H9 (cell line): ENCODE results near the gene THSD4. TPM values are rescaled to one million over a fixed set of nuclear protein-coding genes. Genes with fewer than 3 reads are reported as not detected.

ENCODE experiments used
- DNase-seq: peaks from one replicate; pipeline ENCODE4 v3.0.0-alpha.2; 2017
- H2AFZ ChIP-seq: one replicate; pipeline ENCODE4 v1.6.1; 2013; ENCODE audit warnings: mild to moderate bottlenecking, low read length, control low read depth, moderate library complexity
- H2AK5ac ChIP-seq: 2 replicates; pipeline ENCODE4 v1.6.1; 2013; ENCODE audit warnings: low read length, control low read depth, mixed read lengths; ENCODE audit not compliant: insufficient read length
- H2BK120ac ChIP-seq: one replicate; pipeline ENCODE4 v1.6.1; 2013; ENCODE audit warnings: low read depth, mild to moderate bottlenecking, low read length, control low read depth, inconsistent platforms; ENCODE audit not compliant: poor library complexity, severe bottlenecking
- H2BK12ac ChIP-seq: 2 replicates; pipeline ENCODE4 v1.6.1; 2013; ENCODE audit warnings: low read length, control low read depth, mixed read lengths, low read depth; ENCODE audit not compliant: insufficient read length
- H2BK15ac ChIP-seq: 2 replicates; pipeline ENCODE4 v1.6.1; 2013; ENCODE audit warnings: low read depth, low read length, control low read depth
- H2BK20ac ChIP-seq: one replicate; pipeline ENCODE4 v1.6.1; 2013; ENCODE audit warnings: low read depth, mild to moderate bottlenecking, low read length, control low read depth, inconsistent platforms; ENCODE audit not compliant: poor library complexity, severe bottlenecking
- H2BK5ac ChIP-seq: 2 replicates; pipeline ENCODE4 v1.6.1; 2013; ENCODE audit warnings: low read length, control low read depth, mixed read lengths; ENCODE audit not compliant: insufficient read length
- H3K14ac ChIP-seq: 2 replicates; pipeline ENCODE4 v1.6.1; 2013; ENCODE audit warnings: low read length, control low read depth; ENCODE audit not compliant: insufficient read depth
- H3K18ac ChIP-seq: 2 replicates; pipeline ENCODE4 v1.6.1; 2013; ENCODE audit warnings: low read depth, mild to moderate bottlenecking, mixed read lengths, low read length, control low read depth; ENCODE audit not compliant: insufficient read length
- H3K23ac ChIP-seq: 2 replicates; pipeline ENCODE4 v1.6.1; 2013; ENCODE audit warnings: low read length, control low read depth, mixed read lengths, low read depth; ENCODE audit not compliant: insufficient read length
- H3K23me2 ChIP-seq: 2 replicates; pipeline ENCODE4 v1.6.1; 2013; ENCODE audit warnings: low read depth, mild to moderate bottlenecking, mixed read lengths, low read length, control low read depth; ENCODE audit not compliant: insufficient read length, poor library complexity, severe bottlenecking
- H3K27ac ChIP-seq: 2 replicates; pipeline ENCODE4 v1.5.1; 2013; ENCODE audit warnings: low read length, control low read depth, mixed read lengths, low read depth; ENCODE audit not compliant: insufficient read length
- H3K27me3 ChIP-seq: 2 replicates; pipeline ENCODE4 v1.6.1; 2013; ENCODE audit warnings: low read length, control low read depth, inconsistent platforms; ENCODE audit not compliant: insufficient read depth
- H3K4ac ChIP-seq: 2 replicates; pipeline ENCODE4 v1.6.1; 2013; ENCODE audit warnings: low read depth, mild to moderate bottlenecking, control low read depth, inconsistent platforms, low read length, moderate library complexity
- H3K4me1 ChIP-seq: 2 replicates; pipeline ENCODE4 v1.6.1; 2013; ENCODE audit warnings: low read length, control low read depth, inconsistent platforms; ENCODE audit not compliant: insufficient read depth
- H3K4me2 ChIP-seq: 2 replicates; pipeline ENCODE4 v1.6.1; 2013; ENCODE audit warnings: low read length, control low read depth, mixed read lengths; ENCODE audit not compliant: insufficient read length, insufficient read depth
- H3K56ac ChIP-seq: 2 replicates; pipeline ENCODE4 v1.6.1; 2013; ENCODE audit warnings: low read depth, mild to moderate bottlenecking, mixed read lengths, low read length, control low read depth; ENCODE audit not compliant: insufficient read length
- H3K79me1 ChIP-seq: 2 replicates; pipeline ENCODE4 v1.6.1; 2013; ENCODE audit warnings: low read depth, mild to moderate bottlenecking, moderate library complexity, low read length, control low read depth, inconsistent platforms; ENCODE audit not compliant: insufficient read depth, poor library complexity, severe bottlenecking
- H3K79me2 ChIP-seq: 2 replicates; pipeline ENCODE4 v1.6.1; 2013; ENCODE audit warnings: low read length, control low read depth, inconsistent platforms; ENCODE audit not compliant: insufficient read depth
- H3K9ac ChIP-seq: 2 replicates; pipeline ENCODE4 v1.6.1; 2013; ENCODE audit warnings: low read length, control low read depth, mixed read lengths; ENCODE audit not compliant: insufficient read length; ENCODE audit errors: extremely low read depth
- H3K9me3 ChIP-seq: one replicate; pipeline ENCODE4 v1.6.1; 2013; ENCODE audit warnings: low read depth, low read length, inconsistent platforms; ENCODE audit not compliant: control insufficient read depth
- H3T11ph ChIP-seq: one replicate; pipeline ENCODE4 v1.6.1; 2013; ENCODE audit warnings: mild to moderate bottlenecking, low read length, control low read depth, inconsistent platforms
- H4K20me1 ChIP-seq: one replicate; pipeline ENCODE4 v1.6.1; 2013; ENCODE audit not compliant: control insufficient read depth, insufficient read length, insufficient read depth
- H4K5ac ChIP-seq: 2 replicates; pipeline ENCODE4 v1.6.1; 2013; ENCODE audit warnings: low read depth, mild to moderate bottlenecking, mixed read lengths, low read length, control low read depth; ENCODE audit not compliant: insufficient read length
- H4K8ac ChIP-seq: replicated peaks from 2 replicates; pipeline ENCODE4 v1.6.1; 2013; ENCODE audit warnings: low read length, control low read depth, mixed read lengths, low read depth; ENCODE audit not compliant: insufficient read length
- H4K91ac ChIP-seq: 2 replicates; pipeline ENCODE4 v1.6.1; 2013; ENCODE audit warnings: low read depth, mild to moderate bottlenecking, moderate library complexity, mixed read lengths, low read length, control low read depth; ENCODE audit not compliant: insufficient read length
- H3K27ac Mint-ChIP-seq, 3 experiments: 2 replicates in 2 of 3; 3 replicates in 1 of 3; pipeline ENCODE4 v1.8.0; 2020 to 2021; ENCODE audit warnings: mixed read lengths in 3 of 3, mild to moderate bottlenecking in 1 of 3, moderate library complexity in 1 of 3
- H3K27me3 Mint-ChIP-seq: 2 replicates; pipeline ENCODE4 v1.8.0; 2021; ENCODE audit warnings: low read depth, mild to moderate bottlenecking, moderate library complexity, mixed read lengths
- H3K36me3 Mint-ChIP-seq, 3 experiments: 2 replicates in 2 of 3; 3 replicates in 1 of 3; pipeline ENCODE4 v1.8.0; 2020 to 2021; ENCODE audit warnings: low read depth in 3 of 3, mixed read lengths in 3 of 3; ENCODE audit not compliant: insufficient read depth in 1 of 3
- H3K4me1 Mint-ChIP-seq, 2 experiments: 2 replicates each; pipeline ENCODE4 v1.8.0; 2020; ENCODE audit warnings: mixed read lengths in 2 of 2
- H3K4me3 Mint-ChIP-seq, 2 experiments: 2 replicates in 1 of 2; 3 replicates in 1 of 2; pipeline ENCODE4 v1.8.0; 2020 to 2021; ENCODE audit warnings: mild to moderate bottlenecking in 2 of 2, mixed read lengths in 2 of 2, moderate library complexity in 1 of 2
- H3K9me3 Mint-ChIP-seq, 2 experiments: 2 replicates in 1 of 2; 3 replicates in 1 of 2; pipeline ENCODE4 v1.8.0; 2020; ENCODE audit warnings: mild to moderate bottlenecking in 2 of 2, mixed read lengths in 2 of 2, moderate library complexity in 1 of 2
- WGBS: extraction: QIAGEN DNeasy Blood & Tissue Kit; methylation state at CpG from one replicate; pipeline ENCODE4 v1.1.7; 2013; ENCODE audit warnings: missing lambda C conversion rate, low lambda C conversion rate, mixed read lengths; ENCODE audit not compliant: insufficient read length; ENCODE audit errors: extremely low coverage; 5-methylcytosine and 5-hydroxymethylcytosine counted together
- total RNA-seq: library from RNA; stranded (reverse); gene quantifications from 2 replicates; pipeline ENCODE4 v1.2.1, GENCODE V29; 2021
- TF ChIP-seq, protein P1 (sequence below): fragments of 200-600 bp; sonication (generic); conservative IDR thresholded peaks from 3 replicates; pipeline ENCODE4 v1.8.0; 2021; ENCODE audit warnings: antibody characterized with exemption, mild to moderate bottlenecking

The THSD4 gene
- total RNA-seq, 1 experiment from 2014 or later, result 5.5 TPM

DNA sequence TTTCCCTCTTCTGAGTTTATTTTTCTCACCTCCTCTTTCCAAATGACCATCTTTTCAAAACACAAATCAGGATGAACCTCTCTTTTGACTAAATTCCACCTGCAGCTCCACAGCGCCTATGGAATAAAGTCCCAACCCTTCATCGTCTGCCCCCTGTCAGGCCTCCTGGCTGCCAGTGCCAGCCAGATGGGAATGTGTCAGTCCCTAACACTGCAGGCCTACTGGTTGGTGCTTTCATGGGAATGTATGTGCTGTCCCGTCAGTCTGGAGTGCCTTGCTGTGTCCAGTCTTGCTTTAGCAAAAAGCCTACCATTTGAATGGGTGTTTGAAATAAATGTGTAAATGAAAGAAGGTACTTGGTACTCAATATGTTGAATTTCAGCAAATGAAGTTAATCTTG lies 310.1 kb downstream of the THSD4 start:
- Histone ChIP-seq H4K91ac (no peak overlapping the region), H3K14ac (no peak overlapping the region), H3K23me2 (no peaks in the 10 kb centered on the region), H4K20me1 (no peaks in the 10 kb centered on the region), H3K23ac (no peak overlapping the region), H3K4me2 (no peak overlapping the region), H3K9ac (no peak overlapping the region), H3K27me3 (no peaks in the 10 kb centered on the region), H3K4me1 (peaks cover 2% of the 10 kb centered on the region; the same call in 1 of the 2 replicates), H3T11ph (no peak overlapping the region), H3K4ac (no peak overlapping the region), H2BK12ac (no peak overlapping the region), H3K9me3 (no peaks in the 10 kb centered on the region), H2BK120ac (no peak overlapping the region), H3K79me1 (no peaks in the 10 kb centered on the region), H3K18ac (no peak overlapping the region), H2BK5ac (no peak overlapping the region), H4K5ac (no peak overlapping the region), H3K27ac (no peak overlapping the region), H2AFZ (no peak overlapping the region), H4K8ac (no peak overlapping the region), H3K79me2 (no peaks in the 10 kb centered on the region), H3K56ac (no peak overlapping the region), H2BK15ac (no peak overlapping the region), H2BK20ac (no peak overlapping the region), H2AK5ac (no peak overlapping the region)
- no peaks in the 10 kb centered on the region for H3K36me3 Mint-ChIP-seq
- no peak for DNase-seq
- peaks cover 16% of the 10 kb centered on the region in 2 experiments for H3K4me1 Mint-ChIP-seq
- no peak overlapping the region for H3K27ac Mint-ChIP-seq
- WGBS, result no CpG with 5 or more reads among the region's 3 CpGs
- no peaks in the 10 kb centered on the region for H3K9me3 Mint-ChIP-seq
- H3K4me3 Mint-ChIP-seq, result no peak overlapping the region
- no peaks in the 10 kb centered on the region for H3K27me3 Mint-ChIP-seq
- TF ChIP-seq, protein P1, sequence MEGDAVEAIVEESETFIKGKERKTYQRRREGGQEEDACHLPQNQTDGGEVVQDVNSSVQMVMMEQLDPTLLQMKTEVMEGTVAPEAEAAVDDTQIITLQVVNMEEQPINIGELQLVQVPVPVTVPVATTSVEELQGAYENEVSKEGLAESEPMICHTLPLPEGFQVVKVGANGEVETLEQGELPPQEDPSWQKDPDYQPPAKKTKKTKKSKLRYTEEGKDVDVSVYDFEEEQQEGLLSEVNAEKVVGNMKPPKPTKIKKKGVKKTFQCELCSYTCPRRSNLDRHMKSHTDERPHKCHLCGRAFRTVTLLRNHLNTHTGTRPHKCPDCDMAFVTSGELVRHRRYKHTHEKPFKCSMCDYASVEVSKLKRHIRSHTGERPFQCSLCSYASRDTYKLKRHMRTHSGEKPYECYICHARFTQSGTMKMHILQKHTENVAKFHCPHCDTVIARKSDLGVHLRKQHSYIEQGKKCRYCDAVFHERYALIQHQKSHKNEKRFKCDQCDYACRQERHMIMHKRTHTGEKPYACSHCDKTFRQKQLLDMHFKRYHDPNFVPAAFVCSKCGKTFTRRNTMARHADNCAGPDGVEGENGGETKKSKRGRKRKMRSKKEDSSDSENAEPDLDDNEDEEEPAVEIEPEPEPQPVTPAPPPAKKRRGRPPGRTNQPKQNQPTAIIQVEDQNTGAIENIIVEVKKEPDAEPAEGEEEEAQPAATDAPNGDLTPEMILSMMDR, result no peak
